Measurements from ENCODE around the gene ABHD13.

ABHD13 gene

DNA sequence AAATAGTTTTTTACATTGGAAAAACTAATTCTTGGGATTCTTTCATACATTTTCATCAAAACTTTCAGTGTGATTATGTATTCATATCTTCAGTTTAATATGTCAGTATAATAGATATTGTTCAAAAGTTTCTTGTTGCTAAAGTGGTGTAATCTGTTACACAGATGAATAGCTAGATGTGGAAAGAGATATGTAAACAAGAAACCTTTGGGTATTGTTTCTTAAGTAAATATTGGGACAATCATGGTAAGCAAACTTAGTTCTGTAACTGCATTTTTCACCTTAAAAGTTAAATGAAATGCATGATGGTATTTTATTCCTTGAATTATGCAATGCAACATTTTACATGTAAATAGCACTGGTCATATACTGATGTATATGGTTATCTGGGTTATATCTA lies 12.2 kb downstream of the ABHD13 start:
- no peaks in the 10 kb centered on the region for H3K9me3 ChIP-seq (replicated peaks in 1 of 2; ENCODE audit: control insufficient read depth in 2 of 2, insufficient read depth in 1 of 2, low read depth in 1 of 2, low read length in 2 of 2)
- no peak overlapping the region for H4K91ac ChIP-seq (ENCODE audit: low read depth, low read length, poor library complexity)
- H3K79me1 ChIP-seq (ENCODE audit: low read depth, low read length) = no peaks in the 10 kb centered on the region
- no peak for DNase-seq (ENCODE audit: low spot score)
- no peak overlapping the region for H2BK12ac ChIP-seq (ENCODE audit: low read length)
- no peak overlapping the region for H3K4me2 ChIP-seq (ENCODE audit: insufficient read depth, low read length, poor library complexity, severe bottlenecking)
- H3K23ac ChIP-seq (ENCODE audit: low read depth, low read length, poor library complexity) = no peak overlapping the region
- no peak overlapping the region for H3K4ac ChIP-seq (ENCODE audit: low read length)
- H2BK120ac ChIP-seq (ENCODE audit: low read depth, low read length) = no peak overlapping the region
- no peak overlapping the region for H3K9ac ChIP-seq (ENCODE audit: low read depth, low read length, poor library complexity)
- no peaks in the 10 kb centered on the region for H3K27me3 ChIP-seq (ENCODE audit: control insufficient read depth in 3 of 3, insufficient read depth in 3 of 3, low read depth in 1 of 3, low read length in 3 of 3)
- H2BK5ac ChIP-seq (ENCODE audit: low read length) = no peak overlapping the region
- no peak overlapping the region for H4K8ac ChIP-seq (ENCODE audit: low read depth, low read length)
- no peak overlapping the region for H3K4me3 ChIP-seq (ENCODE audit: low read length in 2 of 2)
- H2AFZ ChIP-seq (ENCODE audit: low read length) = no peak overlapping the region
- H2BK15ac ChIP-seq (ENCODE audit: low read length) = no peak overlapping the region
- H2AK5ac ChIP-seq (ENCODE audit: low read depth, low read length) = no peak overlapping the region
- no peak overlapping the region for H3K27ac ChIP-seq (replicated peaks; ENCODE audit: low read length)
- H3K36me3 ChIP-seq (replicated peaks in 1 of 2; ENCODE audit: control insufficient read depth in 2 of 2, insufficient read depth in 2 of 2, low read length in 2 of 2) = peaks cover 0 to 16% of the 10 kb centered on the region in 2 donors
- no peak overlapping the region for H3K14ac ChIP-seq (ENCODE audit: low read length)
- H3K18ac ChIP-seq (ENCODE audit: low read length) = no peak overlapping the region
- peaks cover 3 to 9% of the 10 kb centered on the region in 2 donors for H3K4me1 ChIP-seq (ENCODE audit: control insufficient read depth in 2 of 2, insufficient read depth in 1 of 2, low read depth in 1 of 2, low read length in 2 of 2)

GRCh38 chr13:108249150-108249549 lies 31.0 kb downstream of the ABHD13 start:
- DNase-seq (ENCODE audit: low spot score) = no peak
- H2BK12ac ChIP-seq (ENCODE audit: low read length) = no peak overlapping the region

GRCh38 chr13:108257248-108257647 lies 39.1 kb downstream of the ABHD13 start:
- Histone ChIP-seq H4K91ac (ENCODE audit: low read depth, low read length, poor library complexity) (no peak overlapping the region), H3K27me3 (ENCODE audit: control insufficient read depth in 3 of 3, insufficient read depth in 3 of 3, low read depth in 1 of 3, low read length in 3 of 3) (no peaks in the 10 kb centered on the region), H2BK5ac (ENCODE audit: low read length) (no peak overlapping the region), H3K27ac (replicated peaks; ENCODE audit: low read length) (no peak overlapping the region), H3K4me2 (ENCODE audit: insufficient read depth, low read length, poor library complexity, severe bottlenecking) (no peak overlapping the region), H3K4ac (ENCODE audit: low read length) (no peak overlapping the region), H3K14ac (ENCODE audit: low read length) (no peak overlapping the region), H2AFZ (ENCODE audit: low read length) (no peak overlapping the region), H2BK120ac (ENCODE audit: low read depth, low read length) (no peak overlapping the region), H3K79me1 (ENCODE audit: low read depth, low read length) (no peaks in the 10 kb centered on the region), H2AK5ac (ENCODE audit: low read depth, low read length) (no peak overlapping the region), H2BK15ac (ENCODE audit: low read length) (no peak overlapping the region), H3K23ac (ENCODE audit: low read depth, low read length, poor library complexity) (no peak overlapping the region), H2BK12ac (ENCODE audit: low read length) (no peak overlapping the region), H3K9ac (ENCODE audit: low read depth, low read length, poor library complexity) (no peak overlapping the region), H4K8ac (ENCODE audit: low read depth, low read length) (no peak overlapping the region), H3K9me3 (replicated peaks in 1 of 2; ENCODE audit: control insufficient read depth in 2 of 2, insufficient read depth in 1 of 2, low read depth in 1 of 2, low read length in 2 of 2) (no peaks in the 10 kb centered on the region), H3K18ac (ENCODE audit: low read length) (no peak overlapping the region), H3K4me3 (ENCODE audit: low read length in 2 of 2) (no peak overlapping the region), H3K36me3 (replicated peaks in 1 of 2; ENCODE audit: control insufficient read depth in 2 of 2, insufficient read depth in 2 of 2, low read length in 2 of 2) (no peaks in the 10 kb centered on the region), H3K4me1 (ENCODE audit: control insufficient read depth in 2 of 2, insufficient read depth in 1 of 2, low read depth in 1 of 2, low read length in 2 of 2) (no peaks in the 10 kb centered on the region)
- no peak for DNase-seq (ENCODE audit: low spot score)
- no CpG with 5 or more reads among the region's 2 CpGs for WGBS, 2 donors (ENCODE audit: extremely low coverage in 2 of 2, insufficient read length in 2 of 2, insufficient replicate concordance in 1 of 2)

More at GRCh38 chr13:108249150-108249549, 31.0 kb downstream of the ABHD13 start:
- Histone ChIP-seq H2BK120ac (ENCODE audit: low read depth, low read length) (no peak overlapping the region), H3K23ac (ENCODE audit: low read depth, low read length, poor library complexity) (no peak overlapping the region), H2BK15ac (ENCODE audit: low read length) (no peak overlapping the region), H3K27ac (replicated peaks; ENCODE audit: low read length) (no peak overlapping the region), H3K14ac (ENCODE audit: low read length) (no peak overlapping the region), H3K4me1 (ENCODE audit: control insufficient read depth in 2 of 2, insufficient read depth in 1 of 2, low read depth in 1 of 2, low read length in 2 of 2) (no peaks in the 10 kb centered on the region), H3K79me1 (ENCODE audit: low read depth, low read length) (no peaks in the 10 kb centered on the region), H2AFZ (ENCODE audit: low read length) (no peak overlapping the region), H3K18ac (ENCODE audit: low read length) (no peak overlapping the region), H4K91ac (ENCODE audit: low read depth, low read length, poor library complexity) (no peak overlapping the region), H3K4me3 (ENCODE audit: low read length in 2 of 2) (no peak overlapping the region), H2BK5ac (ENCODE audit: low read length) (no peak overlapping the region), H3K36me3 (replicated peaks in 1 of 2; ENCODE audit: control insufficient read depth in 2 of 2, insufficient read depth in 2 of 2, low read length in 2 of 2) (no peaks in the 10 kb centered on the region), H3K9ac (ENCODE audit: low read depth, low read length, poor library complexity) (no peak overlapping the region), H3K9me3 (replicated peaks in 1 of 2; ENCODE audit: control insufficient read depth in 2 of 2, insufficient read depth in 1 of 2, low read depth in 1 of 2, low read length in 2 of 2) (no peaks in the 10 kb centered on the region), H3K4ac (ENCODE audit: low read length) (no peak overlapping the region), H2AK5ac (ENCODE audit: low read depth, low read length) (no peak overlapping the region), H3K4me2 (ENCODE audit: insufficient read depth, low read length, poor library complexity, severe bottlenecking) (no peak overlapping the region), H4K8ac (ENCODE audit: low read depth, low read length) (no peak overlapping the region), H3K27me3 (ENCODE audit: control insufficient read depth in 3 of 3, insufficient read depth in 3 of 3, low read depth in 1 of 3, low read length in 3 of 3) (no peaks in the 10 kb centered on the region)
- WGBS, 2 donors (ENCODE audit: extremely low coverage in 2 of 2, insufficient read length in 2 of 2, insufficient replicate concordance in 1 of 2) = no CpG with 5 or more reads among the region's 4 CpGs

DNA sequence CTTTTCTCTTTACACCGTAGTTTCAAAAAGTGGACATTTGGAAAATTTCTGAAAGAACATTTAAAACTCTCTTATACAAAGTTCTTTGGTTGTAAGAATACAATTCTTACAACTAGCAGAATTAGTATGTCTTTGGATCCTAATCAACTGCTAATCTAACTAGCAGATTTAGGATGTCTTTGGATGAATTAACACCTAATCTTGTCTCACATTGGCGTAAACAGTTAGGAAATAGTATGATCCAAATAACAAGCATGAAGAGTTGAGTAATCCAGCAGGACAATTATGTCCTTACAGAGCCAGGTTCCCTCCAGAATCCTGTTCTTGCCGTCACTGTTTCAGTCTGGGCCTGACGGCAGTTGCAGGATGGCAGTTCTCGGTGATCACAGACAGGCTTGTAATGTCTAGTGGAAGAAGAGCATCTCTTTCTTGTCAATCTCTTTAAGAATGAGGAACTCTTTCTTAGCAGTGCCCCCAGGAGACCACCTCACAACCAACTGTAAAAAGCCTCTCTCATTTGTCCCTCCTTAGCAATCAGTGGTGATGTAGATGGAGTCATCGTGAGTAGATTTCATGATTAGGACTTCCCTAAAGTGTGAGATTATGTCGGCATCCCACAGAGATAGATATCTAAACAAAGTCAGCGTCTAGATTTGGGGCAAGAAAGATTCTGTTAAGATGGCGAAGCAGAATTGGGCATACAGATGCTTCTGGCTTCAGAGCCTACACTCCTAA lies 45.6 kb downstream of the ABHD13 start:
- H3K18ac ChIP-seq (ENCODE audit: low read length) = no peak overlapping the region
- DNase-seq (ENCODE audit: low spot score) = no peak
- WGBS, 2 donors (ENCODE audit: extremely low coverage in 2 of 2, insufficient read length in 2 of 2, insufficient replicate concordance in 1 of 2) = no CpG with 5 or more reads among the region's 9 CpGs

More for the DNA sequence above, 45.6 kb downstream of the ABHD13 start:
- Histone ChIP-seq H3K9ac (ENCODE audit: low read depth, low read length, poor library complexity) (no peak overlapping the region), H2BK15ac (ENCODE audit: low read length) (no peak overlapping the region), H3K4ac (ENCODE audit: low read length) (no peak overlapping the region), H2BK12ac (ENCODE audit: low read length) (no peak overlapping the region), H3K27ac (replicated peaks; ENCODE audit: low read length) (no peak overlapping the region), H3K4me1 (ENCODE audit: control insufficient read depth in 2 of 2, insufficient read depth in 1 of 2, low read depth in 1 of 2, low read length in 2 of 2) (no peaks in the 10 kb centered on the region), H3K9me3 (replicated peaks in 1 of 2; ENCODE audit: control insufficient read depth in 2 of 2, insufficient read depth in 1 of 2, low read depth in 1 of 2, low read length in 2 of 2) (no peaks in the 10 kb centered on the region), H3K4me3 (ENCODE audit: low read length in 2 of 2) (no peak overlapping the region), H3K4me2 (ENCODE audit: insufficient read depth, low read length, poor library complexity, severe bottlenecking) (no peak overlapping the region), H3K36me3 (replicated peaks in 1 of 2; ENCODE audit: control insufficient read depth in 2 of 2, insufficient read depth in 2 of 2, low read length in 2 of 2) (no peaks in the 10 kb centered on the region), H3K14ac (ENCODE audit: low read length) (no peak overlapping the region), H3K27me3 (ENCODE audit: control insufficient read depth in 3 of 3, insufficient read depth in 3 of 3, low read depth in 1 of 3, low read length in 3 of 3) (no peaks in the 10 kb centered on the region), H2BK120ac (ENCODE audit: low read depth, low read length) (no peak overlapping the region), H2BK5ac (ENCODE audit: low read length) (no peak overlapping the region), H4K8ac (ENCODE audit: low read depth, low read length) (no peak overlapping the region), H2AFZ (ENCODE audit: low read length) (no peak overlapping the region), H3K79me1 (ENCODE audit: low read depth, low read length) (no peaks in the 10 kb centered on the region), H4K91ac (ENCODE audit: low read depth, low read length, poor library complexity) (no peak overlapping the region), H2AK5ac (ENCODE audit: low read depth, low read length) (no peak overlapping the region), H3K23ac (ENCODE audit: low read depth, low read length, poor library complexity) (no peak overlapping the region)

All from neuronal stem cell (in vitro differentiated cells).